ENCODE results near the gene NSL1. TPM values are rescaled to one million over a fixed set of nuclear protein-coding genes. Genes with fewer than 3 reads are reported as not detected.
A peak's percentile ranks its signal among the peaks of the same experiment; 100 is the strongest.
"Not testable (repeated sequence)": the region's sequence is repeated elsewhere in the genome, so short reads cannot be mapped to it uniquely, and the experiment has no call there.

Gene NSL1
- total and polyA plus RNA-seq, 2 donors from 2014 or later = 19.5 to 34.5 TPM

- FAIRE-seq = no peak
- intact Hi-C loops (cut with DNase I) = no loop called here
- Histone ChIP-seq H3K4me3 (ENCODE audit: low read length in 3 of 3) (no peak overlapping the region), H3K36me3 (ENCODE audit: control insufficient read depth in 2 of 3, insufficient read depth in 3 of 3, low read length in 3 of 3) (no peaks in the 10 kb centered on the region), H3K27ac (ENCODE audit: low read depth in 2 of 2, low read length in 2 of 2) (no peak overlapping the region), H3K9me3 (ENCODE audit: control insufficient read depth in 2 of 3, insufficient read depth in 1 of 3, low read length in 3 of 3) (no peaks in the 10 kb centered on the region), H3K27me3 (ENCODE audit: control insufficient read depth, insufficient read depth, low read length) (no peaks in the 10 kb centered on the region), H3K4me1 (ENCODE audit: control insufficient read depth in 2 of 3, insufficient read depth in 2 of 3, low read depth in 1 of 3, low read length in 3 of 3) (no peaks in the 10 kb centered on the region), H3K9ac (ENCODE audit: low read length in 3 of 3) (no peak overlapping the region)
- no peak for TF ChIP-seq CTCF (IDR thresholded peaks at IDR 0.05; ENCODE audit: borderline replicate concordance, extremely low read depth, insufficient read depth)
- DNase-seq = peak in 1 of 5 donors; percentile 41
Observed at GRCh38 chr1:212727386-212728181, 64.0 kb downstream of the NSL1 start.

- DNase-seq; H3K9ac ChIP-seq (ENCODE audit: low read length in 3 of 3); H3K4me3 ChIP-seq (ENCODE audit: low read length in 3 of 3); H3K4me1 ChIP-seq (ENCODE audit: control insufficient read depth in 2 of 3, insufficient read depth in 2 of 3, low read depth in 1 of 3, low read length in 3 of 3); FAIRE-seq; H3K27me3 ChIP-seq (ENCODE audit: control insufficient read depth, insufficient read depth, low read length); H3K36me3 ChIP-seq (ENCODE audit: control insufficient read depth in 2 of 3, insufficient read depth in 3 of 3, low read length in 3 of 3); H3K9me3 ChIP-seq (ENCODE audit: control insufficient read depth in 2 of 3, insufficient read depth in 1 of 3, low read length in 3 of 3); intact Hi-C loops (cut with DNase I); H3K27ac ChIP-seq (ENCODE audit: low read depth in 2 of 2, low read length in 2 of 2): not testable (repeated sequence)
Observed at GRCh38 chr1:212724679-212725078, 66.9 kb downstream of the NSL1 start.

- H3K4me1 ChIP-seq (ENCODE audit: control insufficient read depth in 2 of 3, insufficient read depth in 2 of 3, low read depth in 1 of 3, low read length in 3 of 3) = no peaks in the 10 kb centered on the region
- DNase-seq = no peak
- intact Hi-C loops (cut with DNase I) = no loop called here
- H3K9me3 ChIP-seq (ENCODE audit: control insufficient read depth in 2 of 3, insufficient read depth in 1 of 3, low read length in 3 of 3) = peaks cover 0 to 3% (median 0%) of the 10 kb centered on the region in 3 donors
- no peak overlapping the region for H3K27ac ChIP-seq (ENCODE audit: low read depth in 2 of 2, low read length in 2 of 2)
- H3K4me3 ChIP-seq (ENCODE audit: low read length in 3 of 3) = no peak overlapping the region
- H3K9ac ChIP-seq (ENCODE audit: low read length in 3 of 3) = no peak overlapping the region
- H3K36me3 ChIP-seq (ENCODE audit: control insufficient read depth in 2 of 3, insufficient read depth in 3 of 3, low read length in 3 of 3) = no peaks in the 10 kb centered on the region
- TF ChIP-seq CTCF (IDR thresholded peaks at IDR 0.05; ENCODE audit: borderline replicate concordance, extremely low read depth, insufficient read depth) = no peak
- no peak for FAIRE-seq
- H3K27me3 ChIP-seq (ENCODE audit: control insufficient read depth, insufficient read depth, low read length) = no peaks in the 10 kb centered on the region
Observed at GRCh38 chr1:212722270-212722957, 69.2 kb downstream of the NSL1 start.
